ENCODE measurements around the gene PRR15.
A peak's percentile ranks its signal among the peaks of the same experiment; 100 is the strongest.
"Not testable (repeated sequence)": the region's sequence is repeated elsewhere in the genome, so short reads cannot be mapped to it uniquely, and the experiment has no call there.

Gene PRR15, protein sequence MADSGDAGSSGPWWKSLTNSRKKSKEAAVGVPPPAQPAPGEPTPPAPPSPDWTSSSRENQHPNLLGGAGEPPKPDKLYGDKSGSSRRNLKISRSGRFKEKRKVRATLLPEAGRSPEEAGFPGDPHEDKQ

GRCh38 chr7:29563590-29564495, at the start of gene PRR15:
Gene PRR15 (plus strand): TSS chr7:29563835. CDS start chr7:29566330, 2,495 bp downstream.
- peak; percentile 37 for DNase-seq (ENCODE audit: low spot score)

- no peak for DNase-seq (ENCODE audit: low spot score)
These were observed 47.1 kb upstream of the PRR15 start for GRCh38 chr7:29516491-29516890.

GRCh38 chr7:29518616-29519015, 45.0 kb upstream of the PRR15 start:
- no peak for DNase-seq (ENCODE audit: low spot score)

DNA sequence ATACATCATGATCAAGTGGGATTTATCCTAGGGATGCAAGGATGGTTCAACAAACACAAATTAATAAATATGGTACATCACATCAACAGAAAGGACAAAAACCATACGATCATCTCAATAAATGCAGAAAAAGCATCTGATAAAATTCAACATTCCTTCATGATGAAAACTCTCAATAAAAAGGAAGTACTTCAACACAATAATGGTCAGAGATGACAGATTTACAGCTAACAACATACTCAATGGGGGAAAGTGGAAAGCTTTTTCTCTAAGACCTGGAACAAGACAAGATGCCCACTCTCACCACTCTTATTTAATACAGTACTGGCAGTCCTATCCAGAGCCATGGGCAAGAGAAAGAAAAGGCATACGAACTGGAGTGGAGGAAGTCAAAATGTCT, 39.9 kb upstream of the PRR15 start:
- DNase-seq (ENCODE audit: low spot score): no peak

- DNase-seq (ENCODE audit: low spot score): no peak
These were observed 36.0 kb upstream of the PRR15 start for GRCh38 chr7:29527505-29528108.

GRCh38 chr7:29528526-29528925, 35.1 kb upstream of the PRR15 start:
- DNase-seq (ENCODE audit: low spot score): not testable (repeated sequence)

- no peak for DNase-seq (ENCODE audit: low spot score)
These were observed 25.2 kb upstream of the PRR15 start for GRCh38 chr7:29538389-29538788.

DNA sequence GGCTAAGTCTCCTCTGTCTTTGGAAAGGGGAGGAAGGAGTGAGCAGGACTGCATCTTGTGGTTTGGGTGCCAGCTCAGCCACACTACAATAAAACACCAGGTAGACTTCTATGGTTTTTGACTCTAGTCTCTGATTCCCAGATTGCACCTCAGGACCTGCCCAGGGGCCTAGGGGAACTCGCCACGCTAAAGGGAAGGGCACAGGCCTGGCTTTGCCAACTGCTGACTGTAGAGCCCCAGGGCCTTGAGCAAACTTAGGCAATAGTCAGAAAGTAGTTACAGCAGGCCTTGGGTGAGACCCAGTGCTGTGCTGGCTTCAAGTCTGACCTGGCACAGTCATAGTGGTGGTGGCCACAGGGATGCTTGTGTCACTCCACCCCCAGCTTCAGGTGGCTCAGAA, 24.2 kb upstream of the PRR15 start:
- no peak for DNase-seq (ENCODE audit: low spot score)

DNA sequence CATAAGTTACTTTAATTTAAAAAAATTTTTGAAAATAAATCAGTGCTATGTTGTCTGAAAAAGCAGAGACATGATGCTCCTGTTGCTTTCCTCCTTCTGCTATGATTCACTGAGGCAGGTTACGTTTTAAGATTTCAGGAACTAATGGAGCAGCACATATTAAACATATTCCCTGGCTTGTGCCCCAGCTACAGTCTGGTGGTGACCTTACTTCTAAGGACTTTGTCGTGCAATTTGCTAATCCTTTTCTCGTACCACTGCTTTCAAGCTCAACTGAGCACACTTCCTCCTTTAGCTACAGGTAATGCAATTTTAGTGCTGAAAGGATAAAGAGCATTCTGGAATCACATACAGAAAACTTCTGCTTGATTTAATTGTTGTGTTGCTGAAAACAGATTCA, 16.2 kb upstream of the PRR15 start:
- no peak for DNase-seq (ENCODE audit: low spot score)

- no peak for DNase-seq (ENCODE audit: low spot score)
These were observed 14.8 kb upstream of the PRR15 start for GRCh38 chr7:29548823-29549222.

GRCh38 chr7:29552392-29552791, 11.2 kb upstream of the PRR15 start:
- no peak for DNase-seq (ENCODE audit: low spot score)

DNA sequence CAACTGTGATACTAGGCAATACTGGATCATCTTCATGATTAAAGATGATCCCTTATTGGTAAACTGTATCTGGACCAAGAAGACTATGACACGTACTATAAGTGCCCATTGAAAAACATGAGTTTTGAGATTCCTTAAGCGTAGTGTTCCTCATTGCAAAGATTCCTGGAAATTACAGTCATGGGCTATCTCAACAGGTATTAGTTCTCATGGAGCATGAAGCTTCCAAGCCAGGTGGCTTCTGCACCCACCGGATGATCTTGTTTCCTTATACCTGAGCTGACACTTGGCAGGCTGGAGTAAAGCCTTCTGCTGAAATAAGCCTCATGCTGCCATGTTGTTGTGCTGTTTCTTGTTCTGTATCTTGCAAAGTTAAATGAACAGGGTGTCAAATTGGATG, 8.6 kb upstream of the PRR15 start:
- no peak for DNase-seq (ENCODE audit: low spot score)

DNA sequence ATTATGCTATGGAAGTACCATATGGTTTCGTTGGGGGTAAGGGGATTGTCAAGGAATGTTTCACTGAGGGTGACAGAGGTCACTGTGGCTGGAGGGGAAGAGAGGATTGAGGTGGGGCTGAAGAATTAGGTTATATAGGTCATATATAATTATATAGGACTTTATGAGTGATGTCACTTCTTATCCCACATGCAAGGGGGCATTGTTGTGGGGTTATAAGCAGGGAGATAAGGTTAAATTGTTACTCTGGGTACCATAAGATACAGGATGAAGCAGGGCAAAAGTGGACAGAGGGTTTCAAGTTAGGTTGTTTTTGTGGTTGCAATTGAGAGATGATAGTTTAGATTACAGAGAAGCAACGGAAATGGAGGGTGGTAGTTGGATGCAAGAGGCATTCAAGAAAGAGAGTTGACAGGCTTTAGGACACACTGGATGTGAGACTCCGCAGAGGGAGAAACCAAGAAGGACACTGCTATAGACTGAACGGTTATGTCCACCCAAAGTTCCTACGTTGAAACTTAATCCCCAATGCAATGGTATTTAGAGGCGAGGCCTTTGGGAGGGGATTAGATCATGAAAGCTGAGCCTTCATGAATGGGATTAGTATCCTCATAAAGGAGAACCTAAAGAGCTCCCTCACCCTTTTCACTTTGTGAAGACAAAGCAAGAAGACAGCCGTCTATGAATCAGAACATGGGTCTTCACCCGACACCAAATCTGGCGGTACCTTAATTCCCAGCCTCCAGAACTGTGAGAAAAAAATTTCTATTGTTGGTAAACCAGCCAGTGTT, 7.0 kb upstream of the PRR15 start:
- DNase-seq (ENCODE audit: low spot score): no peak

DNA sequence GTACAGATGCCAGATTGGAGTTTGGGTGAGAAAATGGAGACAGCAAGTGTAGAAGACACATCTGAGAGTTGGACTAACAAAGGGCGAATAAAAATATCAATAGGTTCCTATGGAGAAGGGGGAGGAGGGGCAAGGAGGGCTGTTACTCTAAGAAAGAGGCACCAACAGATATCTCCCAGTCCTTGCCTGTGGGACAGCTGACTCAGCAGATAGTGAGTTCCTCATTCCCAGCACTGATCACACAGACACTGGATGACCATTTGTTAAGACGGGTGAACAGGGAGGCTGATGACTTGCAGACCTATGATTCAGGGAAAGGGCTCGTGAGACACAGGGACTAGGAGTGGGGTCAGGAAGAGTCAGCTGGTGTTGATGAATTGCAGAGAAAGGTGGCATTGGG, 5.7 kb upstream of the PRR15 start:
- peak; percentile 42 for DNase-seq (ENCODE audit: low spot score)

- no peak for DNase-seq (ENCODE audit: low spot score)
These were observed 2.4 kb upstream of the PRR15 start for GRCh38 chr7:29561271-29561670.

GRCh38 chr7:29562307-29562706, 1.3 kb upstream of the PRR15 start:
- no peak for DNase-seq (ENCODE audit: low spot score)

- DNase-seq (ENCODE audit: low spot score): peak; percentile 85
These were observed 1.0 kb downstream of the PRR15 start for GRCh38 chr7:29564496-29565223.

- no peak for DNase-seq (ENCODE audit: low spot score)
These were observed 1.6 kb downstream of the PRR15 start for GRCh38 chr7:29565224-29565630.

- no peak for DNase-seq (ENCODE audit: low spot score)
These were observed 2.0 kb downstream of the PRR15 start for GRCh38 chr7:29565634-29565981.

DNA sequence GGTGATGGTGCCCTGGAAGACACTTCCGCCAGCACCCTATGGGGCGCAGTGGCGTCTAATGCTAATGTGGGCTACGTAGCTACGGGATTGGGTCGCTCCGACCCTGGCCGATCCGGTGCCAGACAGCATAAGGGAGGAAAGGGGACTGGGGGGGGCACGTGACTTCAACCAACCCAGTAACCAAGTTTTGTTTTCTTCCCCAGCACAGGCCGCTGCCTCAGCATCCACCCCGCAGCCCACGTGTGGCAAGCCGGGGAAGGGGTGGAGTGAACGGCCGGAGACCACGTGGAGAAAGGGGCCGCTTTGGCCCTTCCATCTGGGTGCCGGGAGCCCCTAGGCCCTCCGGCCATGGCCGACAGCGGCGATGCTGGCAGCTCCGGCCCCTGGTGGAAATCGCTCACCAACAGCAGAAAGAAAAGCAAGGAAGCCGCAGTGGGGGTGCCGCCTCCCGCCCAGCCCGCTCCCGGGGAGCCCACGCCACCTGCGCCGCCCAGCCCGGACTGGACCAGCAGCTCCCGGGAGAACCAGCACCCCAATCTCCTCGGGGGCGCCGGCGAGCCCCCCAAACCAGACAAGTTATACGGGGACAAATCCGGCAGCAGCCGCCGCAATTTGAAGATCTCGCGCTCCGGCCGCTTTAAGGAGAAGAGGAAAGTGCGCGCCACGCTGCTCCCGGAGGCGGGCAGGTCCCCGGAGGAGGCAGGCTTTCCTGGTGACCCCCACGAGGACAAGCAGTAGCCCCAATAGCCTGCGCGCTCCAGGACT, 2.5 kb downstream of the PRR15 start:
- peak; percentile 44 for DNase-seq (ENCODE audit: low spot score)

DNA sequence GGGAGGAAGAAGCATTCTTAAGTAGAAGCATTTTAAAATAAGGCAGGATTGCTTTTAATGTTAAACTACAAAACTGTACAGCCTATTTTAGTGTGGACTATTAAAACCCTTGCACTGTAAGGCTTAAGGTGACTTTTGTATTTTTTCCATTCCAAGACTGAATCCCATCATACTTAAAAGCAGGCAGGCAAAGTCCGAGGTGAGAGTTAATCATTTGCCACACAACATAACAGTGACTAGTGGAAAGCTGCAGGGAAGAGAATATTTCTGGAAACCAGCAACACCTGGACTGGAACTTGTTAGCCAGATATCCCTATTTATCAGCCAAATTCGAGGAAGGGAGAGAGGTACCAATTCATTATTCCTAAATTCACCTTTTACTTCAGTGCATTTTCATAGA, 3.5 kb downstream of the PRR15 start:
- no peak for DNase-seq (ENCODE audit: low spot score)
